Measurements from ENCODE around the gene OSER1. TPM values are rescaled to one million over a fixed set of nuclear protein-coding genes. Genes with fewer than 3 reads are reported as not detected.

Gene OSER1
- total RNA-seq, 4 donors from 2014 or later: 36.2 to 56.4 (median 43.0) TPM

DNA sequence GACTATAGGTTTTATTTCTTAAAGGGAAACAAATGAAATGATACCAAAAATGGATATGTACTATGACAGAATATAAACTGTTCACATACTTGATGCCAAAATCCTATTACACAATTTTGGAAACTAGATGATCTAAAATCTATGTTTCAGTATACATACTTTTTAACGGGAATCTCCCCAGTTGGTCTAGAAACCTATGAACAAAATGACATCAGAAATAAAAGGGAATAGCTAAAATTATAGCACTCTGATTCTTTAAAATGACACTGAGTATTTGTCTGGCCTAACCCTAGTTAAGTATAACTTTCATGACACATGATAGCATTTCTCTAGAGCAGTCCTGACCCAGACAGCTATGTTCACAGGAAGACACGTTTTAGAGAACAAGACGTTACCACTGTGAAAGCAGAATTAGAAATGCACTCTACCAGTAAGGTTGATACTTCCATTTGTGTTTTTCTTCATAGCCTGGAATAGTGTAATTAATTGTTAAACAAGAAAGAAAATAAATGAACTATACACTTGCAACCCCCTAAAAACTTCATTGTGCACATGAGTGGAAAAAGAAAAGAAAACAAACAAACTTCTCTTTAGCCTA lies 3.3 kb downstream of the OSER1 start:
- Histone ChIP-seq H3K9me3 (no peaks in the 10 kb centered on the region), H3K4me3 (replicated peaks in 1 of 3) (no peak overlapping the region), H3K36me3 (peaks cover 4 to 6% of the 10 kb centered on the region in 2 donors), H3K4me1 (peaks cover 42% of the 10 kb centered on the region in 2 donors), H3K27me3 (no peaks in the 10 kb centered on the region), H3K27ac (peak overlapping the region in 1 of 3 donors; percentile 39)
- no peak for DNase-seq
- TF ChIP-seq CTCF (IDR thresholded peaks at IDR 0.05): no peak
- TF ChIP-seq POLR2A (IDR thresholded peaks at IDR 0.05): no peak
- WGBS, 2 donors: 56 to 62% methylated on average over 3 of the region's 3 CpGs
- intact Hi-C loops (cut with DNase I): no loop called here

DNA sequence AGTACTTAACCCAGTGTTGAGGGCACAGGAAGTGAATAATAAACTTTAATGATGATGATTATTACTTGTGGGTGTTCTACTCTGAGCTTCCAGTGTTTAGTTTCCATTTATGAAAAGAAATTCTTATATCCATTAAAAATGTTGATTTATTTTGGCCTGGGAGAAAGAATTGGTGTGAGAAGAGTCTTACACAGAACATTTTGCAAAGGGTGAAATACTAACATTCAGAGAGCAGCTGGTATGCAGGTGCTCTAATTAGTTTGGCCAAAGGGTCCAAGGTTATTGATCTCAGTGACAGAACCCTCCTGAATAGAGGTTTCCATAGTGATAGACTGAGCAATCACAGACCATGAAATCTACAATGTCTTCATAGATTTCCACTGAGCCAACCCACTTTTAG lies 4.4 kb downstream of the OSER1 start:
- Histone ChIP-seq H3K27me3 (no peaks in the 10 kb centered on the region), H3K36me3 (peaks cover 4 to 12% of the 10 kb centered on the region in 2 donors), H3K4me1 (peaks cover 33 to 35% of the 10 kb centered on the region in 2 donors), H3K27ac (no peak overlapping the region), H3K9me3 (no peaks in the 10 kb centered on the region), H3K4me3 (replicated peaks in 1 of 3) (no peak overlapping the region)
- TF ChIP-seq POLR2A (IDR thresholded peaks at IDR 0.05) (no peak), CTCF (IDR thresholded peaks at IDR 0.05) (no peak)
- no peak for DNase-seq
- intact Hi-C loops (cut with DNase I): no loop called here

DNA sequence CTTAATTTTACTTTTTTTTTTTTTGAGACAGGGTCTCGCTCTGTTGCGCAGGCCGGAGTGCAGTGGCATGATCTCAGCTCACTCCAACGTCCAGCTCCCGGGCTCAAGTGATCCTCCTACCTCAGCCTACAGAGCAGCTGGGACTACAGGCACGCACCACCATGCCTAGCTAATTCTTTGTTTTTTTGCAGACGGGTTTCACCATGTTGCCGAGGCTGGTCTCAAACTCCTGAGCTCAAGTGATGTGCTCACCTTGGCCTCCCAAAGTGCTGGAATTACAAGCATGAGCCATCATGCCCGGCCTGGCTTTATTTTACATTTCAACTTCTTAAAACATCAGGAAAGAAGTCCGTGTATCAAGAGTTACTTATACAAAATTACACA lies 5.7 kb downstream of the OSER1 start:
- 92 to 96% methylated on average over 10 of the region's 10 CpGs for WGBS, 2 donors
- Histone ChIP-seq H3K27ac (peak overlapping the region in 2 of 3 donors; percentile 42 to 51), H3K9me3 (no peaks in the 10 kb centered on the region), H3K4me3 (replicated peaks in 1 of 3) (no peak overlapping the region), H3K36me3 (peaks cover 8 to 22% of the 10 kb centered on the region in 2 donors), H3K4me1 (peaks cover 33 to 35% of the 10 kb centered on the region in 2 donors), H3K27me3 (no peaks in the 10 kb centered on the region)
- intact Hi-C loops (cut with DNase I): no loop called here
- TF ChIP-seq CTCF (IDR thresholded peaks at IDR 0.05): no peak
- no peak for DNase-seq

DNA sequence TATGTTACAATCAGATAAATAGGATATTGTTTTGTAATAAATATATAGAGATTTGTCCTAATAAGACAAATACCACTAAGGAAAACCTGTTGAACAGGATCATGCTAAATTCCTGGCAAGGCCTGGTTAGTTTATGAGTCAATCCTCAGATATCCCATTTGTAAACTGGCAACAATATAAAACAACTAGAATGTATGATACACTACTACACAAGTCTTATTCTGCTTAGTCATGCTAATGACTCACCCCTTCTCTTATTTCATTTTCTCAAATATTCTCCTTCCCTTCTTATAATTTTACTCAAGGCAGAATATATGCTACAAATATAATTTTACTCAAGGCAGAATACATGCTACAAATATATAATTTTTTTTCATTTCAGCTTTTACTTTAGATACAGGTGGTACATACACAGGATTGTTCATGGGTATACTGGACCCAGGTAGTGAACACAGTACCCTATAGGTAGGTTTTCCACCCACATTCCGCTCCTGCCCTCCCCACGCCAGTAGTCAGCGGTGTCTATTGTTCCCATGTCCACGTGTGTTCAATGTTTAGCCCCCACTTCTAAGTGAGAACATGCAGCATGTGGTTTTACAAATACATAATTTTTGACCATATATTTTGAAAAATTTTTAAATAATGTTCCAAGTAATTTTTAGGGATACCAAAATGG lies 6.3 kb downstream of the OSER1 start:
- H3K36me3 ChIP-seq: peaks cover 14 to 27% of the 10 kb centered on the region in 2 donors
- H3K4me1 ChIP-seq: peaks cover 32 to 35% of the 10 kb centered on the region in 2 donors
- intact Hi-C loops (cut with DNase I): no loop called here
- no peak for DNase-seq
- no peak overlapping the region for H3K4me3 ChIP-seq (replicated peaks in 1 of 3)
- no peaks in the 10 kb centered on the region for H3K9me3 ChIP-seq
- no peaks in the 10 kb centered on the region for H3K27me3 ChIP-seq
- peak overlapping the region; percentile 42 to 78 (median 51) for H3K27ac ChIP-seq
- TF ChIP-seq POLR2A (IDR thresholded peaks at IDR 0.05): no peak
- TF ChIP-seq CTCF (IDR thresholded peaks at IDR 0.05): no peak
- 91 to 97% methylated on average over 4 of the region's 4 CpGs for WGBS, 2 donors

DNA sequence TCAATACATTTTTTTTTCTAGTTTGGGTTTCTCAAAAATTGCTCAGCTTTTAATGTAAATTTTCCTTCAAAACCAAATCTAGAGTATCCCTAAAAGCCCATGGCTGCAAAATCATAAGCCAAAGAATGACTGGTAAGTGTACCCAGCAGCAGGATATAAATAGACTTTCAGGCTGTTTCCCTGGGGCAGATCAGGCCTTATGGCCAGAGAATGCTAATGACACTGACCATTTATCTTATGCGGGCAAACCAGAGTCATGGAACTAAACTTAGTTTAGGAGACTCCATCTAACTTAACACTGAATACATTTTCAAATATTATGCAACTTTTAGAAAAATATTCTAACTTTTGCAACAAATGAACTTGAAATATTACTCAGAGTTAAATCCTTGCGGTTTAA lies 7.4 kb downstream of the OSER1 start:
- Histone ChIP-seq H3K36me3 (peaks cover 21 to 29% of the 10 kb centered on the region in 2 donors), H3K4me1 (peaks cover 21 to 23% of the 10 kb centered on the region in 2 donors)

More for the DNA sequence above, 7.4 kb downstream of the OSER1 start:
- intact Hi-C loops (cut with DNase I): no loop called here
- H3K4me3 ChIP-seq (replicated peaks in 1 of 3): no peak overlapping the region
- H3K27me3 ChIP-seq: no peaks in the 10 kb centered on the region
- no peak for TF ChIP-seq CTCF (IDR thresholded peaks at IDR 0.05)
- TF ChIP-seq POLR2A (IDR thresholded peaks at IDR 0.05): no peak
- H3K9me3 ChIP-seq: no peaks in the 10 kb centered on the region
- WGBS, 2 donors: 87 to 90% methylated on average over 2 of the region's 2 CpGs
- DNase-seq: no peak
- peak overlapping the region in 1 of 3 donors; percentile 35 for H3K27ac ChIP-seq
